ENCODE results near the gene FAM53B.

Gene FAM53B

DNA sequence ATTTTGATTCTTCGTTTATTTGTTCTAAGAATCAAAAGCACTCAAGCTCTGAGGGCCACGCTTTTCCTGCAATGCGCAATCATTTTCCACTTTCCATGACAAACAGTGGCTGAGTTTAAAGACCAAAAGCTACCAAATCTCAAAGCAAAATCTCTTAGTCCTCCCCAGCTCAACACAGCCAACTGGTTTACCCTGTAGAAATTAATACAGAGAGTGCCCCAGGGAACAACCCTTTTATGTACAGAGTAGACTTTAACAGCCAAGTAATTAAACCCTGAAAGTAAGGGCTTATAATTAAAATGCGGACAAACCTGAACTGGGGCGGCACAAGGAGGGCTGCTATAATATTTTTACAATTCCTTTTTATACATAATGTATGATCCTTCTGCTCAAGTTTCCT is 53.2 kb downstream of the FAM53B start:
- H3K27ac ChIP-seq (ENCODE audit: insufficient read depth, low read length, poor library complexity, severe bottlenecking), result no peak overlapping the region
- H3K4me3 ChIP-seq (ENCODE audit: insufficient read depth, low read depth, low read length, poor library complexity, severe bottlenecking), result no peak overlapping the region
- H3K36me3 ChIP-seq (ENCODE audit: control insufficient read depth, insufficient read depth, low read length), result peaks cover 17% of the 10 kb centered on the region
- H3K9me3 ChIP-seq (ENCODE audit: control insufficient read depth, low read length), result no peaks in the 10 kb centered on the region
- no peaks in the 10 kb centered on the region for H3K27me3 ChIP-seq (replicated peaks; ENCODE audit: control insufficient read depth, insufficient read depth, low read length, poor library complexity, severe bottlenecking)
- peaks cover 54% of the 10 kb centered on the region for H3K4me1 ChIP-seq (ENCODE audit: control insufficient read depth, insufficient read depth, low read length, poor library complexity, severe bottlenecking)
- no peak for DNase-seq

DNA sequence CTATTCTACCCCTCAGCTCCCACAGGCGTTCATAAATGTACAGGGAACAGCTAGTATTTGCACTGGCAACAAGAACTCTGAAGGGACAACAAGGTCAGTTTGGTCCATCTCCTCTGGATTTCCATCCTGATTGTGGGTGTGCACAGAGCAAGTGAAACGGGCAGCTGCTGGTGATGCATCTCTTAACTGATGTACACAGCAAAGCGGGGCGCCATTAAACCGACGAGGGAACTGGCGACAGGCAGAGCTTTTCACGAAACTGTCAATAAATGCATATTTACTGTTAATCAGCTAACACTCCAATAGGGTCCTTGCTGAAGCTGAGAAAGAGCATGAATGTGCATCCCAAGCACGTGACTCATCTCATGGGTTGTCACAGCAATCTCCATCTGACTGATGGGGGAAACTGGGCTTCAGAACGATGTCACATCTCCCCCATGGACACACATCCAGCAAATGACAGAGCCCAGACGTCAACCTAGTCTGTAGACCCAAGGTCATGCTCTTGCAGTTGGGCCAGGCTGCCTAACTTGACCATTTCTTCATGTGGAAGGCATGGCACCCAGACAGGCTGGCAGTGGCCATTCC is 54.2 kb downstream of the FAM53B start:
- H3K36me3 ChIP-seq (ENCODE audit: control insufficient read depth, insufficient read depth, low read length), result peaks cover 17% of the 10 kb centered on the region
- peaks cover 53% of the 10 kb centered on the region for H3K4me1 ChIP-seq (ENCODE audit: control insufficient read depth, insufficient read depth, low read length, poor library complexity, severe bottlenecking)
- no peak for DNase-seq
- H3K9me3 ChIP-seq (ENCODE audit: control insufficient read depth, low read length), result no peaks in the 10 kb centered on the region
- no peaks in the 10 kb centered on the region for H3K27me3 ChIP-seq (replicated peaks; ENCODE audit: control insufficient read depth, insufficient read depth, low read length, poor library complexity, severe bottlenecking)
- no peak overlapping the region for H3K4me3 ChIP-seq (ENCODE audit: insufficient read depth, low read depth, low read length, poor library complexity, severe bottlenecking)
- H3K27ac ChIP-seq (ENCODE audit: insufficient read depth, low read length, poor library complexity, severe bottlenecking), result no peak overlapping the region

DNA sequence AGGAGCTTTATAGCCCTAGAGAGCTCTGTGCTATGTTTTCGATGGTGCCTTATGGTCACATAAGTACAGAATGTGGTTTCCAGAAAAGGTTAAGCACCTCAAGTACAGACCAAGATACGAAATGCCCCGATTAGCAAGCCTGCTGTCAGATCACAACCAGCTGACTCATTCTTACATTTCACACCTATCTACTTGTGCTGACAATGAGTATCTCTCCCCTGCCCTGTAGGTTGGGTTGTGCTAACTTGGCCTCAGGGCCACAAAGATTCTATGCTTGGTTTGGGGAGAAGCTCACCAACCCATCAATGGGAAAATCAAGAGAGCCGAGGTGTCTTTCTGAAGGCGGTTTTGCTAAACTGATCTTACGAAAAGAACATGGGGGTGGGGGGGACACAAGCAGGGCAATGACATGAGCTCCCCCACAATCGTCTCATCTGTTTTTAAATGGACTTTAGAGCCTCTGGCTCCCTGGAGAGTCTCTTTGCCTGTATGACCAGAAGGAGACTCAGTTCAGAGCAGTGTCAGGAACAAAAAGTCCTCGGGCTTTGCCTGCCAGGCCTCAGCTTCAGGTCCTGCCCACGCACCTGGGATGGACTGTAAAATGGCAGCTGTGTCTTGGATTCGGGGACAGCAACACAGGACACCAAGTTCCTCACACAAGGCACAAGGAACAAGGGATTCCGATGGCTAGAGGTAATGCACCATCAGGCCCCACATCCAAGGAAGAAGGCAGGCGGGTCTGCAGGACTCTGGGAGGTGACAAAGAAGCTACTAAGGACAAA is 55.1 kb downstream of the FAM53B start:
- H3K4me1 ChIP-seq (ENCODE audit: control insufficient read depth, insufficient read depth, low read length, poor library complexity, severe bottlenecking), result peaks cover 50% of the 10 kb centered on the region
- H3K27ac ChIP-seq (ENCODE audit: insufficient read depth, low read length, poor library complexity, severe bottlenecking), result peak overlapping the region; percentile 51
- no peaks in the 10 kb centered on the region for H3K9me3 ChIP-seq (ENCODE audit: control insufficient read depth, low read length)
- peak in 2 of 3 donors; percentile 43 to 45 for DNase-seq
- no peak overlapping the region for H3K4me3 ChIP-seq (ENCODE audit: insufficient read depth, low read depth, low read length, poor library complexity, severe bottlenecking)
- H3K27me3 ChIP-seq (replicated peaks; ENCODE audit: control insufficient read depth, insufficient read depth, low read length, poor library complexity, severe bottlenecking), result no peaks in the 10 kb centered on the region
- peaks cover 13% of the 10 kb centered on the region for H3K36me3 ChIP-seq (ENCODE audit: control insufficient read depth, insufficient read depth, low read length)

DNA sequence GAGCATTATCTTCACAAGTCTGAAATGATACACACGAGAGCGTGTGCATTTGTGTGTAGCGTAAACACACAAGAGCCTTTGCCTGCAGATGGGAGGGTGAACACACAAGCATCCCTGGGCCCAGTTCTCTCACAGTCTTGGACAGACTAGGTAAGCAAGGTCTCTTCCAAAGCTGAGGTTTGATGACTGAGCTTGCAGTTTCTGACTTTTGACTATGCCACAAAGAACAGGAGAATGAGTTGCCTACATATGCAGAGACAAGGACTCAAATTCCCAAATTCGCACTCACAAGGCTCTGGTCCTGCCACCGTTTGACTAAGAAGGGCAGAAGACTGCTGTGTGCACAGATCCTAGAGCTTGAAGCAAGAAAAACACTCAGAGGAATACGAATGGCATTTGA is 55.8 kb downstream of the FAM53B start:
- DNase-seq, result no peak
- H3K36me3 ChIP-seq (ENCODE audit: control insufficient read depth, insufficient read depth, low read length), result peaks cover 7% of the 10 kb centered on the region
- peak overlapping the region; percentile 51 for H3K27ac ChIP-seq (ENCODE audit: insufficient read depth, low read length, poor library complexity, severe bottlenecking)
- H3K9me3 ChIP-seq (ENCODE audit: control insufficient read depth, low read length), result no peaks in the 10 kb centered on the region
- H3K4me3 ChIP-seq (ENCODE audit: insufficient read depth, low read depth, low read length, poor library complexity, severe bottlenecking), result no peak overlapping the region
- H3K4me1 ChIP-seq (ENCODE audit: control insufficient read depth, insufficient read depth, low read length, poor library complexity, severe bottlenecking), result peaks cover 52% of the 10 kb centered on the region
- H3K27me3 ChIP-seq (replicated peaks; ENCODE audit: control insufficient read depth, insufficient read depth, low read length, poor library complexity, severe bottlenecking), result no peaks in the 10 kb centered on the region

DNA sequence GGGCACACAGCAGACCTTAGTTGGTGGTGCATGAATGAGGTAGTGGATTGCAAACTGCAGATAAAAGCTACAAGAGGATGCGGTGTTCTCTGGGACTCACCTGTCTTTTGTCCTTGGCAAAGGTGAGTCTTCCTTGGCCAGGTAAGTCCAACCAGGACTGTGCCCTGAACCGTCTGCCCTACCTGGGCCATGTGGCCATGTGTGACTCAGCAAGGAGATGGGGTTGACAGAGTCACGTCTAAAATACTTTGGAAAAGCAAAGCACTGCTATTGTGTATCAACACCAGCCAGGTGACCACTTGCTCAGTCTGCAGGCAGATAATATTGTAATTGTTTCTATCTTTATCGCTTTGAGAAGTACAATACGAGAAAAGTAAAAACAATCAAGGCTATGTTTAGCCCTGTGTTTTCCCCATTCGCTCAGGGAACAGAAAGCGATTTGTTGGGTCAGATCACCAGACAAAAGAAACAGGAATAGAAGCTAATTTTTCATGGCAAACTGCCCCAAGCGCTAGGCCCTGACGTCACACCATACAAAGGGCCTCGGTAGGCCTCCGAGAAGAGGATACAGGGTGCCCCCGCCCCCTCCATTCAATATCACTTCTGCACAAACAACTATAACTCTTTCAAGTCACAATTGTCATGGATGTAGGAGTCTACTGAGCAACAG is 57.3 kb downstream of the FAM53B start:
- H3K4me3 ChIP-seq (ENCODE audit: insufficient read depth, low read depth, low read length, poor library complexity, severe bottlenecking), result no peak overlapping the region

DNA sequence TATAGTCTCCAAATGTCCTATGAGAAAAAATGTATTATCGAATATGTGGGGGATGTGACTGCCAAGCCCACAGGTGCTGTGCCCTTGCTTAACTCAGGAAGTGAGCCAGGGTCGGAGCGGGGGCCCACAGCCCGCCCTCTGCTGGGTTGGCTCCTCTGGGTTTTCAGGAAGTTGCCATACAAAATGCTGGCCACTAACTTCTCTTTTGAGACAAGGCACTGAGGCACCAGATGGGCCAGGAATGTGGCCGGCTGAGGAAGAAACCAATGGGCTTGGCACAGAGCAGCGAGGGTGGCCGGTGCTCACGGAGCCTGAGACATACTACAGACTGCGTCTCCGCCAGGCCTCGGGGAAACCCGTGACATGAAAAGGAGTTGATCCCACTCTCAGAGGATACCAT is 58.9 kb downstream of the FAM53B start:
- no peaks in the 10 kb centered on the region for H3K9me3 ChIP-seq (ENCODE audit: control insufficient read depth, low read length)
- H3K27me3 ChIP-seq (replicated peaks; ENCODE audit: control insufficient read depth, insufficient read depth, low read length, poor library complexity, severe bottlenecking), result no peaks in the 10 kb centered on the region
- peak overlapping the region; percentile 13 for H3K27ac ChIP-seq (ENCODE audit: insufficient read depth, low read length, poor library complexity, severe bottlenecking)
- no peak overlapping the region for H3K4me3 ChIP-seq (ENCODE audit: insufficient read depth, low read depth, low read length, poor library complexity, severe bottlenecking)
- peaks cover 31% of the 10 kb centered on the region for H3K36me3 ChIP-seq (ENCODE audit: control insufficient read depth, insufficient read depth, low read length)
- DNase-seq, result no peak
- H3K4me1 ChIP-seq (ENCODE audit: control insufficient read depth, insufficient read depth, low read length, poor library complexity, severe bottlenecking), result peaks cover 55% of the 10 kb centered on the region

More for the DNA sequence above, 57.3 kb downstream of the FAM53B start:
- DNase-seq, result no peak
- H3K27me3 ChIP-seq (replicated peaks; ENCODE audit: control insufficient read depth, insufficient read depth, low read length, poor library complexity, severe bottlenecking), result no peaks in the 10 kb centered on the region
- no peak overlapping the region for H3K27ac ChIP-seq (ENCODE audit: insufficient read depth, low read length, poor library complexity, severe bottlenecking)
- peaks cover 50% of the 10 kb centered on the region for H3K4me1 ChIP-seq (ENCODE audit: control insufficient read depth, insufficient read depth, low read length, poor library complexity, severe bottlenecking)
- peaks cover 15% of the 10 kb centered on the region for H3K36me3 ChIP-seq (ENCODE audit: control insufficient read depth, insufficient read depth, low read length)
- no peaks in the 10 kb centered on the region for H3K9me3 ChIP-seq (ENCODE audit: control insufficient read depth, low read length)

DNA sequence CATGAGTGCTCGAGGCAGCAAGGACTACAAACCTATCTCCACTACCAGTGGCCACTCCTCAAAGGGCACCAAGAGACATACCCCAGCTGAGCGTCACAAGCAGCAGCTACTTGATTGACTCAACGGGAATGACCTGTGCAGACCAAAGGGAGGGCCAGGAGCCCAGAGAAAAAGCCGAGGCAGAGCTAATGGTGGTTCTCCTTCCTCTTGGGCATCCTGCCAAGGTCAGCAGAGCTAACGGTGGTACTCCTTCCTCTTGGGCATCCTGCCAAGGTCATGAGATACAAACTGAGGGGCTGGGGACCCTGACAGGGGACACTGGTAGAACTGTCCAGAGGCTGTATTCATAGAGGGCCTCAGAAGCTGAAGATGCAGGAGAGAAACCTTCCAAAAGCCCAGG is 60.4 kb downstream of the FAM53B start:
- peaks cover 55% of the 10 kb centered on the region for H3K4me1 ChIP-seq (ENCODE audit: control insufficient read depth, insufficient read depth, low read length, poor library complexity, severe bottlenecking)
- H3K27me3 ChIP-seq (replicated peaks; ENCODE audit: control insufficient read depth, insufficient read depth, low read length, poor library complexity, severe bottlenecking), result no peaks in the 10 kb centered on the region
- no peaks in the 10 kb centered on the region for H3K9me3 ChIP-seq (ENCODE audit: control insufficient read depth, low read length)
- no peak for DNase-seq
- H3K36me3 ChIP-seq (ENCODE audit: control insufficient read depth, insufficient read depth, low read length), result peaks cover 33% of the 10 kb centered on the region
- H3K4me3 ChIP-seq (ENCODE audit: insufficient read depth, low read depth, low read length, poor library complexity, severe bottlenecking), result no peak overlapping the region
- peak overlapping the region; percentile 30 for H3K27ac ChIP-seq (ENCODE audit: insufficient read depth, low read length, poor library complexity, severe bottlenecking)

DNA sequence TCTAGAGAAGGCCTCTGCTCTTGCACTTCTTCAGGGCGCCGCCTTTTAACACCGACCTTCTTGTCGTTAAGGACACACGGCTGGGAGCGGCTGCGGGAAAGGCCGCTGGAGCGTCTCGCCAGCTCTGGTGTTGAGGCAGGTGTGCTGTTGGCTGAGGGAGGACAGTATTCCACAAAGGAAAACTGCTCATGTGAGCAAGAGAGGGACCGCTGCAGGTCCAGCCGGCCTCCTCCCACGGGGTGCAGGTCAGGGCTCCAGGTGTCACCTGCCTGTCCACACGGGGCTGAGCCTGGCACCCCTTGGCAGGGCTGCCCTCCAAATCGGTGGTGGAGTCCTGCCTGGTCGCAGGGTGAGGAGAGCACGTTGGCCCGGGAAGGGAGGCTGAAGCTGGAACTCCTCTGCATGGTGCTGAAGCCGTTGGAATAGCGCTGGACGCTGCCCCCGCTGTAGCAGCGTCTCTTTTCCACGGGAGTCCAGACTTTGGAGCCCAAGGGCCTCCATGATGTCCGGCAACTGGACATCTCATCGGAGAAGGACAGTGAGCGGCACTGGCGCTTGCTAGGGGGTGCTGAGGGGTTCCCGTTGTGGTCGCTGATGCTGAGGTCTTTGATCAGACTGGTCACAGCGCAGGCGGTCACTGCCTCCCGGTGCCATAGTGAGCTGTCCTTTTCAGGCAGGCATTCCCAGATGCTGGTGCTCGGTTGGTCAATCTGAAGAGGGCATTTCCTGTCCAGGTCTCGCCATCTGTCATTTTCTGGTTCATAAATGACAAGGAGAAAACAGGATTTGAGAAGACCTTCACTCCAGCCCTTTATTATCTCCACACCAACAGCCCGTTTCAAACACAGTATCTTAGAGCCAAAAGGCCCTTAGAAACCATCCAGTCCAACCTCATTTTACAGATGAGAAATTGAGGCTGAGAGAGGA is 62.3 kb downstream of the FAM53B start:
- H3K4me1 ChIP-seq (ENCODE audit: control insufficient read depth, insufficient read depth, low read length, poor library complexity, severe bottlenecking), result peaks cover 67% of the 10 kb centered on the region
- H3K36me3 ChIP-seq (ENCODE audit: control insufficient read depth, insufficient read depth, low read length), result peaks cover 27% of the 10 kb centered on the region
- no peak overlapping the region for H3K4me3 ChIP-seq (ENCODE audit: insufficient read depth, low read depth, low read length, poor library complexity, severe bottlenecking)
- H3K27ac ChIP-seq (ENCODE audit: insufficient read depth, low read length, poor library complexity, severe bottlenecking), result no peak overlapping the region
- no peak for DNase-seq
- no peaks in the 10 kb centered on the region for H3K9me3 ChIP-seq (ENCODE audit: control insufficient read depth, low read length)
- no peaks in the 10 kb centered on the region for H3K27me3 ChIP-seq (replicated peaks; ENCODE audit: control insufficient read depth, insufficient read depth, low read length, poor library complexity, severe bottlenecking)

DNA sequence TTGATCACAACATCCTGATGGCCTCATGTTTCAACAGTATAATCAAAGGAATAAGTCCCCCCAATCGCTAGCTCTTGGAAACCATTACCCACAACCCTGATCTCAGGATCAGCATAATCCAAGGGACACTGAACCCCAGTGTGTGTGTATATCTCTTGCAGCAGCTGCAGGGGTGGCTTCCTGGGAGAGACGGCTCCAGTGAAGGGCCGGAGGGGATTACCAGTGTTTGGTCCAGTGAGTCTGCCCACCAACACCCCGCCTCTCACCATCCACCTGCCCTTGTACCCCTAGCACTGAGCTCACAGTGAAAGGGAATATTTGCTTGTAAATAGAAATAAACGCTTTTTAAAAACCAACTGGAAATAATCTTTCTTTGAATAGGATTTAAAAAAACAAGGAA is 63.1 kb downstream of the FAM53B start:
- Histone ChIP-seq H3K4me1 (ENCODE audit: control insufficient read depth, insufficient read depth, low read length, poor library complexity, severe bottlenecking) (peaks cover 75% of the 10 kb centered on the region), H3K36me3 (ENCODE audit: control insufficient read depth, insufficient read depth, low read length) (peaks cover 27% of the 10 kb centered on the region), H3K4me3 (ENCODE audit: insufficient read depth, low read depth, low read length, poor library complexity, severe bottlenecking) (no peak overlapping the region), H3K27me3 (replicated peaks; ENCODE audit: control insufficient read depth, insufficient read depth, low read length, poor library complexity, severe bottlenecking) (no peaks in the 10 kb centered on the region), H3K27ac (ENCODE audit: insufficient read depth, low read length, poor library complexity, severe bottlenecking) (peak overlapping the region; percentile 22), H3K9me3 (ENCODE audit: control insufficient read depth, low read length) (no peaks in the 10 kb centered on the region)
- no peak for DNase-seq
